K562 (cell line): ENCODE measurements around the gene TRPM4. TPM values are rescaled to one million over a fixed set of nuclear protein-coding genes. Genes with fewer than 3 reads are reported as not detected.
A peak's percentile ranks its signal among the peaks of the same experiment; 100 is the strongest.

Source experiments
- ADNP ChIP-seq: fragments of 200-800 bp; sonication (Bioruptor generic); IDR thresholded peaks from 2 replicates; pipeline ENCODE4 v1.6.1; 2016; ENCODE audit warnings: missing genetic modification characterization, missing compliant biosample characterization
- ATF7 ChIP-seq: fragments of 450-650 bp; IDR thresholded peaks from 2 replicates; pipeline ENCODE4 v1.7.1; 2014; ENCODE audit warnings: mild to moderate bottlenecking, moderate library complexity
- CEBPB ChIP-seq: fragments of 450-650 bp; IDR thresholded peaks from 2 replicates; pipeline ENCODE4 v1.6.1; 2016; ENCODE audit warnings: missing genetic modification characterization, missing compliant biosample characterization
- CREBBP ChIP-seq: IDR thresholded peaks from one replicate; pipeline ENCODE4 v1.6.1; 2012; ENCODE audit warnings: low read depth, mild to moderate bottlenecking, control low read depth, inconsistent platforms, low read length
- CXXC5 ChIP-seq: fragments of 250-450 bp; sonication (Bioruptor Pico); IDR thresholded peaks from 2 replicates; pipeline ENCODE4 v1.8.0; 2022; ENCODE audit warnings: inconsistent platforms, mild to moderate bottlenecking, moderate library complexity
- ESRRB ChIP-seq: fragments of 250-450 bp; sonication (Bioruptor Pico); IDR thresholded peaks from 2 replicates; pipeline ENCODE4 v1.5.0; 2020; ENCODE audit warnings: mild to moderate bottlenecking, moderate library complexity, borderline replicate concordance
- ETV5 ChIP-seq: sonication (generic); formaldehyde crosslinking; IDR thresholded peaks from 2 replicates; pipeline ENCODE4 v1.4.0; 2020; ENCODE audit warnings: low read depth, mild to moderate bottlenecking, missing genetic modification reagents
- HMGXB4 ChIP-seq: sonication (generic); formaldehyde crosslinking; IDR thresholded peaks from 2 replicates; pipeline ENCODE4 v1.8.1; 2023; ENCODE audit warnings: mild to moderate bottlenecking, missing genetic modification reagents
- ILF3 ChIP-seq: fragments of 450-650 bp; IDR thresholded peaks from 2 replicates; pipeline ENCODE4 v1.6.1; 2018; ENCODE audit warnings: antibody characterized with exemption, mild to moderate bottlenecking, moderate library complexity, borderline replicate concordance
- KDM2B ChIP-seq: fragments of 250-450 bp; sonication (Bioruptor Pico); IDR thresholded peaks from 2 replicates; pipeline ENCODE4 v1.8.0; 2021; ENCODE audit warnings: mild to moderate bottlenecking, moderate library complexity
- KLF13 ChIP-seq: fragments of 450-650 bp; IDR thresholded peaks from 2 replicates; pipeline ENCODE4 v1.6.1; 2016; ENCODE audit warnings: missing genetic modification characterization, low read depth, mild to moderate bottlenecking, missing compliant biosample characterization, moderate library complexity, borderline replicate concordance
- MAZ ChIP-seq, 2 experiments: fragments of 450-650 bp in 1 of 2; sonication (generic) in 1 of 2; formaldehyde crosslinking; IDR thresholded peaks in 1 of 2; conservative IDR thresholded peaks in 1 of 2; 2 replicates each; pipeline versions ENCODE4 v1.4.0 to v1.5.0; 2020; ENCODE audit warnings: mild to moderate bottlenecking in 1 of 2, missing genetic modification reagents in 1 of 2
- NR2C1 ChIP-seq, 2 experiments: fragments of 450-650 bp; IDR thresholded peaks; 2 replicates each; pipeline ENCODE4 v1.6.1; 2017; ENCODE audit warnings: mild to moderate bottlenecking in 2 of 2, antibody characterized with exemption in 1 of 2, inconsistent platforms in 1 of 2, missing compliant biosample characterization in 1 of 2, missing genetic modification characterization in 1 of 2
- PBX2 ChIP-seq, 2 experiments: IDR thresholded peaks in 1 of 2; conservative IDR thresholded peaks in 1 of 2; 2 replicates each; pipeline ENCODE4 v1.6.1; 2016; ENCODE audit warnings: low read depth in 2 of 2, mild to moderate bottlenecking in 1 of 2, missing compliant biosample characterization in 1 of 2, missing genetic modification characterization in 1 of 2, moderate library complexity in 1 of 2
- PHF21A ChIP-seq: fragments of 450-650 bp; IDR thresholded peaks from 2 replicates; pipeline ENCODE4 v1.6.1; 2017; ENCODE audit warnings: low read depth, borderline replicate concordance
- RFX7 ChIP-seq: fragments of 250-450 bp; sonication (Bioruptor Pico); IDR thresholded peaks from 2 replicates; pipeline ENCODE4 v1.5.1; 2021; ENCODE audit warnings: mild to moderate bottlenecking
- U2AF1 ChIP-seq: fragments of 200-400 bp; formaldehyde crosslinking; optimal IDR thresholded peaks from 2 replicates; pipeline ENCODE3; 2017; ENCODE audit warnings: mild to moderate bottlenecking, low read depth, low read length, moderate library complexity
- ZBTB12 ChIP-seq: fragments of 250-450 bp; sonication (Bioruptor Pico); IDR thresholded peaks from 2 replicates; pipeline ENCODE4 v1.4.0; 2020
- ZFX ChIP-seq: sonication (generic); formaldehyde crosslinking; IDR thresholded peaks from 2 replicates; pipeline ENCODE4 v1.8.0; 2022; ENCODE audit warnings: mild to moderate bottlenecking, missing genetic modification reagents, moderate library complexity
- ZNF184 ChIP-seq: sonication (generic); formaldehyde crosslinking; IDR thresholded peaks from 2 replicates; pipeline ENCODE4 v1.5.0; 2020; ENCODE audit warnings: missing genetic modification reagents
- ZNF695 ChIP-seq: fragments of 450-650 bp; formaldehyde crosslinking; IDR thresholded peaks from 2 replicates; pipeline ENCODE4 v1.4.0; 2020; ENCODE audit warnings: mild to moderate bottlenecking, moderate library complexity
- ZNF764 ChIP-seq: fragments of 250-450 bp; sonication (Bioruptor Pico); IDR thresholded peaks from 2 replicates; pipeline ENCODE4 v1.4.0; 2020; ENCODE audit warnings: low read depth, mild to moderate bottlenecking, moderate library complexity
- polyA plus RNA-seq, 8 experiments: library from polyadenylated mRNA; depleted of rRNA in 4 of 8; stranded (reverse) in 5 of 8; unstranded in 3 of 8; fragments of >200 nt; fragmentation: Nextera tagmentation in 2 of 8; fragmentation: Illumina TruSeq in 1 of 8; extraction: Ambion mirVana in 2 of 8; extraction: Trizol in 1 of 8; gene quantifications; 2 replicates each; pipeline versions ENCODE4 v1.2.1 to v1.2.3, GENCODE V29; 2011 to 2014; ENCODE audit warnings: inconsistent platforms in 1 of 8, missing spikeins in 1 of 8
- total RNA-seq, 7 experiments: library from RNA; depleted of rRNA in 6 of 7; stranded (reverse); fragments of >200 nt in 6 of 7; fragmentation: Illumina TruSeq in 2 of 7; extraction: Trizol in 2 of 7; gene quantifications; 2 replicates each; pipeline versions ENCODE4 v1.2.1 to v1.2.3, GENCODE V29; 2011 to 2021; ENCODE audit warnings: low replicate concordance in 1 of 7

The TRPM4 gene
- total and polyA plus RNA-seq, 9 of the 15 experiments (the other 6 are each of a cell fraction or from before 2014, with no cell fraction given) = 6.5 to 45.4 (median 15.2) TPM

- TF ChIP-seq ILF3 = no peak
- peak; percentile 48; the same call in 1 of the 2 replicates for TF ChIP-seq PBX2 (CRISPR knock-in tag; IDR thresholded peaks at IDR 0.05; ENCODE audit: low read depth)
- peak; percentile 78 for TF ChIP-seq PBX2 (tag; conservative IDR thresholded peaks at IDR 0.05; ENCODE audit: low read depth)
- TF ChIP-seq RFX7 (CRISPR knock-in tag) = no peak
- no peak for TF ChIP-seq ZNF695 (CRISPR knock-in tag)
- TF ChIP-seq ATF7 = peak; percentile 100
- TF ChIP-seq CREBBP = no peak
- no peak for TF ChIP-seq CEBPB (tag)
- TF ChIP-seq HMGXB4 (CRISPR knock-in tag) = peak; percentile 76
- no peak for TF ChIP-seq ZBTB12 (CRISPR knock-in tag)
- peak; percentile 93 to 99 for TF ChIP-seq MAZ (CRISPR knock-in tag; conservative IDR thresholded peaks at IDR 0.05 in 1 of 2, IDR thresholded peaks at IDR 0.05 in 1 of 2)
- no peak for TF ChIP-seq ZNF184 (CRISPR knock-in tag)
- TF ChIP-seq KLF13 (tag) = peak; percentile 93
- peak; percentile 94 for TF ChIP-seq CXXC5 (CRISPR knock-in tag)
- TF ChIP-seq ADNP = no peak
- TF ChIP-seq ESRRB (CRISPR knock-in tag) = no peak
- TF ChIP-seq ZFX (CRISPR knock-in tag) = peak; percentile 93
- TF ChIP-seq U2AF1 = peak; percentile 88
- TF ChIP-seq NR2C1 (IDR thresholded peaks at IDR 0.05) = no peak
- TF ChIP-seq NR2C1 (tag; IDR thresholded peaks at IDR 0.05) = peak; percentile 62
- TF ChIP-seq ZNF764 (CRISPR knock-in tag) = no peak
- TF ChIP-seq KDM2B = no peak; the same call in 1 of the 2 replicates
- peak; percentile 88 for TF ChIP-seq ETV5 (CRISPR knock-in tag)
- TF ChIP-seq PHF21A = 0 out of 2 replicates have a peak, but pooled peaks have one; percentile 18
Observed at GRCh38 chr19:49118565-49119410, 38.8 kb upstream of the TRPM4 start, which contains the start of gene C19orf73 (continued).
